GM12892 (cell line): ENCODE data around the gene OR51B4.

Experiments
- POLR2A ChIP-seq: IDR thresholded peaks from 2 replicates; pipeline ENCODE4 v1.6.1; 2011; ENCODE audit warnings: low read depth, low read length, control low read depth
- TAF1 ChIP-seq: IDR thresholded peaks from 2 replicates; pipeline ENCODE4 v1.6.1; 2011; ENCODE audit warnings: low read depth, mild to moderate bottlenecking, control low read depth, low read length, borderline replicate concordance

- TF ChIP-seq POLR2A (no peak), TAF1 (no peak)
These were observed 42.0 kb upstream of the OR51B4 start, which contains the start of gene OR51B5 for GRCh38 chr11:5343474-5344335.
